Naive B cell (primary cell): ENCODE results near the gene GPR176. TPM values are rescaled to one million over a fixed set of nuclear protein-coding genes. Genes with fewer than 3 reads are reported as not detected.

Source experiments
- ATAC-seq, 2 donors: fragments of 150-1000 bp; cut with Tn5 transposase; 2 replicates each; pipeline ENCODE4 v1.10.0; 2021; ENCODE audit warnings: low read depth in 2 of 2, mild to moderate bottlenecking in 2 of 2, moderate library complexity in 2 of 2
- DNase-seq: peaks from one replicate; pipeline ENCODE4 v3.0.0; 2022
- H3K27ac Mint-ChIP-seq, 6 donors: one replicate each; pipeline ENCODE4 v1.8.0; 2020 to 2022; ENCODE audit warnings: mild to moderate bottlenecking in 6 of 6, mixed read lengths in 6 of 6, moderate library complexity in 5 of 6, inconsistent platforms in 2 of 6
- H3K27me3 Mint-ChIP-seq, 3 donors: one replicate each; pipeline ENCODE4 v1.8.0; 2021 to 2022; ENCODE audit warnings: mixed read lengths in 3 of 3, mild to moderate bottlenecking in 1 of 3
- H3K36me3 Mint-ChIP-seq, 2 donors: one replicate each; pipeline ENCODE4 v1.8.0; 2020 to 2022; ENCODE audit warnings: mixed read lengths in 2 of 2, inconsistent platforms in 1 of 2, mild to moderate bottlenecking in 1 of 2
- H3K4me1 Mint-ChIP-seq, 3 donors: one replicate each; pipeline ENCODE4 v1.8.0; 2020 to 2022; ENCODE audit warnings: mixed read lengths in 3 of 3, inconsistent platforms in 1 of 3, mild to moderate bottlenecking in 1 of 3, moderate library complexity in 1 of 3
- H3K4me3 Mint-ChIP-seq, 8 donors: one replicate each; pipeline ENCODE4 v1.8.0; 2020 to 2022; ENCODE audit warnings: mild to moderate bottlenecking in 8 of 8, mixed read lengths in 8 of 8, moderate library complexity in 8 of 8, inconsistent platforms in 2 of 8
- H3K9me3 Mint-ChIP-seq, 7 donors: one replicate each; pipeline ENCODE4 v1.8.0; 2020 to 2022; ENCODE audit warnings: mixed read lengths in 7 of 7, mild to moderate bottlenecking in 5 of 7, inconsistent platforms in 2 of 7, moderate library complexity in 1 of 7
- polyA plus RNA-seq, 6 donors: library from polyadenylated mRNA; unstranded; fragments of 300-500 nt; fragmentation: Illumina TruSeq; gene quantifications; one replicate each; pipeline ENCODE4 v1.2.3, GENCODE V29; 2021; ENCODE audit warnings: low read depth in 6 of 6

GPR176 gene
- polyA plus RNA-seq, 6 donors from 2014 or later = 0.12 to 0.15 TPM; not detected in 4

GRCh38 chr15:39925112-39925842 lies 5.2 kb upstream of the GPR176 start:
- H3K27ac Mint-ChIP-seq = peak overlapping the region in 1 of 6 donors; percentile 12
- H3K27me3 Mint-ChIP-seq = peaks cover 0 to 3% (median 0%) of the 10 kb centered on the region in 3 donors
- DNase-seq (no peak), ATAC-seq (no peak)
- no peaks in the 10 kb centered on the region for H3K36me3 Mint-ChIP-seq
- peaks cover 5 to 11% (median 6%) of the 10 kb centered on the region in 3 donors for H3K4me1 Mint-ChIP-seq
- H3K4me3 Mint-ChIP-seq = no peak overlapping the region
- peaks cover 0 to 2% (median 0%) of the 10 kb centered on the region in 7 donors for H3K9me3 Mint-ChIP-seq

GRCh38 chr15:39924437-39924836 lies 4.4 kb upstream of the GPR176 start:
- Mint-ChIP-seq H3K4me3 (no peak overlapping the region), H3K4me1 (peaks cover 5 to 12% (median 9%) of the 10 kb centered on the region in 3 donors), H3K27ac (no peak overlapping the region), H3K9me3 (peaks cover 0 to 2% (median 0%) of the 10 kb centered on the region in 7 donors), H3K36me3 (no peaks in the 10 kb centered on the region), H3K27me3 (peaks cover 0 to 2% (median 0%) of the 10 kb centered on the region in 3 donors)
- DNase-seq = no peak
- ATAC-seq = no peak

- no peak for ATAC-seq
- Mint-ChIP-seq H3K4me1 (peaks cover 5 to 21% (median 17%) of the 10 kb centered on the region in 3 donors), H3K9me3 (peaks cover 0 to 2% (median 0%) of the 10 kb centered on the region in 7 donors), H3K4me3 (peak overlapping the region in 4 of 8 donors; percentile 26 to 87 (median 33)), H3K36me3 (no peaks in the 10 kb centered on the region), H3K27me3 (peaks cover 10 to 18% (median 11%) of the 10 kb centered on the region in 3 donors), H3K27ac (peak overlapping the region in 3 of 6 donors; percentile 7 to 83 (median 48))
- DNase-seq = no peak
These were observed 2.5 kb upstream of the GPR176 start for GRCh38 chr15:39922462-39923092.

GRCh38 chr15:39921274-39921638 lies 1.2 kb upstream of the GPR176 start:
- H3K4me3 Mint-ChIP-seq = peak overlapping the region; percentile 84 to 96 (median 90)
- no peak for ATAC-seq
- peak overlapping the region; percentile 47 to 91 (median 72) for H3K27ac Mint-ChIP-seq
- no peak for DNase-seq
- peaks cover 10 to 20% (median 11%) of the 10 kb centered on the region in 3 donors for H3K27me3 Mint-ChIP-seq
- H3K36me3 Mint-ChIP-seq = no peaks in the 10 kb centered on the region
- H3K4me1 Mint-ChIP-seq = peaks cover 5 to 21% (median 17%) of the 10 kb centered on the region in 3 donors
- peaks cover 0 to 2% (median 0%) of the 10 kb centered on the region in 7 donors for H3K9me3 Mint-ChIP-seq

- Mint-ChIP-seq H3K9me3 (peaks cover 0 to 2% (median 0%) of the 10 kb centered on the region in 7 donors), H3K36me3 (no peaks in the 10 kb centered on the region), H3K27me3 (peaks cover 10 to 20% (median 11%) of the 10 kb centered on the region in 3 donors), H3K4me3 (peak overlapping the region; percentile 84 to 96 (median 90)), H3K27ac (peak overlapping the region; percentile 47 to 91 (median 72)), H3K4me1 (peaks cover 5 to 21% (median 17%) of the 10 kb centered on the region in 3 donors)
- DNase-seq (peak; percentile 82), ATAC-seq (peak; percentile 88 to 89)
These were observed 626 bp upstream of the GPR176 start for GRCh38 chr15:39920510-39921273.

- Mint-ChIP-seq H3K27me3 (peaks cover 10 to 20% (median 11%) of the 10 kb centered on the region in 3 donors), H3K4me1 (peaks cover 5 to 21% (median 17%) of the 10 kb centered on the region in 3 donors), H3K27ac (no peak overlapping the region), H3K36me3 (no peaks in the 10 kb centered on the region), H3K4me3 (peak overlapping the region; percentile 40 to 89 (median 81)), H3K9me3 (peaks cover 0 to 2% (median 0%) of the 10 kb centered on the region in 7 donors)
- ATAC-seq (peak in 1 of 2 donors; percentile 2), DNase-seq (no peak)
These were observed 687 bp downstream of the GPR176 start for GRCh38 chr15:39919411-39919747.

- Mint-ChIP-seq H3K9me3 (peaks cover 0 to 2% (median 0%) of the 10 kb centered on the region in 7 donors), H3K4me3 (peak overlapping the region; percentile 26 to 89 (median 78)), H3K36me3 (no peaks in the 10 kb centered on the region), H3K27me3 (peaks cover 10 to 20% (median 11%) of the 10 kb centered on the region in 3 donors), H3K27ac (no peak overlapping the region), H3K4me1 (peaks cover 5 to 21% (median 17%) of the 10 kb centered on the region in 3 donors)
- DNase-seq = no peak
- ATAC-seq = no peak
These were observed 1.2 kb downstream of the GPR176 start for GRCh38 chr15:39918688-39919385.

- Mint-ChIP-seq H3K36me3 (no peaks in the 10 kb centered on the region), H3K27me3 (peaks cover 10 to 20% (median 11%) of the 10 kb centered on the region in 3 donors), H3K4me1 (peaks cover 0 to 14% (median 6%) of the 10 kb centered on the region in 3 donors), H3K4me3 (no peak overlapping the region), H3K9me3 (no peaks in the 10 kb centered on the region), H3K27ac (no peak overlapping the region)
- ATAC-seq (no peak), DNase-seq (no peak)
These were observed 5.1 kb downstream of the GPR176 start for GRCh38 chr15:39914977-39915376.

- ATAC-seq = no peak
These were observed 11.1 kb downstream of the GPR176 start for GRCh38 chr15:39909007-39909406.

GRCh38 chr15:39908186-39908585 lies 11.9 kb downstream of the GPR176 start:
- Mint-ChIP-seq H3K4me1 (no peaks in the 10 kb centered on the region), H3K9me3 (no peaks in the 10 kb centered on the region), H3K36me3 (no peaks in the 10 kb centered on the region), H3K27ac (no peak overlapping the region), H3K4me3 (peak overlapping the region in 1 of 8 donors; percentile 66), H3K27me3 (no peaks in the 10 kb centered on the region)
- no peak for ATAC-seq
- DNase-seq = no peak

More at GRCh38 chr15:39909007-39909406, 11.1 kb downstream of the GPR176 start:
- DNase-seq = no peak
- H3K36me3 Mint-ChIP-seq = no peaks in the 10 kb centered on the region
- no peak overlapping the region for H3K4me3 Mint-ChIP-seq
- no peaks in the 10 kb centered on the region for H3K27me3 Mint-ChIP-seq
- no peaks in the 10 kb centered on the region for H3K9me3 Mint-ChIP-seq
- H3K4me1 Mint-ChIP-seq = no peaks in the 10 kb centered on the region
- H3K27ac Mint-ChIP-seq = no peak overlapping the region

- Mint-ChIP-seq H3K27ac (peak overlapping the region in 1 of 6 donors; percentile 38), H3K27me3 (no peaks in the 10 kb centered on the region), H3K9me3 (no peaks in the 10 kb centered on the region), H3K4me1 (no peaks in the 10 kb centered on the region), H3K4me3 (no peak overlapping the region), H3K36me3 (no peaks in the 10 kb centered on the region)
- no peak for DNase-seq
- ATAC-seq = no peak
These were observed 12.8 kb downstream of the GPR176 start for GRCh38 chr15:39907216-39907615.

- Mint-ChIP-seq H3K9me3 (no peaks in the 10 kb centered on the region), H3K4me1 (no peaks in the 10 kb centered on the region), H3K27ac (no peak overlapping the region), H3K36me3 (no peaks in the 10 kb centered on the region), H3K27me3 (peaks cover 0 to 4% (median 3%) of the 10 kb centered on the region in 3 donors), H3K4me3 (no peak overlapping the region)
- ATAC-seq = no peak
- DNase-seq = no peak
These were observed 16.0 kb downstream of the GPR176 start for GRCh38 chr15:39904115-39904514.

GRCh38 chr15:39898317-39898716 lies 21.7 kb downstream of the GPR176 start:
- H3K27ac Mint-ChIP-seq = no peak overlapping the region
- DNase-seq (no peak), ATAC-seq (no peak)
- H3K36me3 Mint-ChIP-seq = no peaks in the 10 kb centered on the region
- H3K4me1 Mint-ChIP-seq = no peaks in the 10 kb centered on the region
- peaks cover 0 to 14% (median 11%) of the 10 kb centered on the region in 3 donors for H3K27me3 Mint-ChIP-seq
- H3K4me3 Mint-ChIP-seq = no peak overlapping the region
- H3K9me3 Mint-ChIP-seq = no peaks in the 10 kb centered on the region
